ENCODE data around the gene PMFBP1. TPM values are rescaled to one million over a fixed set of nuclear protein-coding genes. Genes with fewer than 3 reads are reported as not detected.

The PMFBP1 gene
- total RNA-seq, 2 experiments from 2014 or later, result 0.64 to 0.88 TPM

GRCh38 chr16:72128701-72129100 lies 43.3 kb downstream of the PMFBP1 start:
- ATAC-seq (no peak), DNase-seq (no peak)
- H3K9me3 Mint-ChIP-seq (ENCODE audit: low read depth), result no peaks in the 10 kb centered on the region
- H3K27me3 Mint-ChIP-seq, result no peaks in the 10 kb centered on the region
- ChIA-PET POLR2A (no interaction called here), CTCF (interaction anchor here (0.9 to 1.6 kb wide), 2 partner anchors 10 to 338 kb away, joined by 4 to 5 read pairs; no protein-coding TSS in a partner anchor)
- H3K4me1 Mint-ChIP-seq, result peaks cover 3% of the 10 kb centered on the region
- H3K4me3 Mint-ChIP-seq, result no peak overlapping the region
- H3K36me3 Mint-ChIP-seq (ENCODE audit: low read depth), result no peaks in the 10 kb centered on the region
- intact Hi-C loops (cut with DNase I, micrococcal nuclease), result loop anchor here (10.0 kb wide), 3 partner anchors 116 to 1826 kb away; no protein-coding TSS in a partner anchor
- H3K27ac Mint-ChIP-seq, result no peak overlapping the region

- Mint-ChIP-seq H3K36me3 (ENCODE audit: low read depth) (no peaks in the 10 kb centered on the region), H3K27ac (no peak overlapping the region), H3K4me1 (peaks cover 3% of the 10 kb centered on the region), H3K4me3 (no peak overlapping the region), H3K27me3 (no peaks in the 10 kb centered on the region), H3K9me3 (ENCODE audit: low read depth) (no peaks in the 10 kb centered on the region)
- intact Hi-C loops (cut with DNase I, micrococcal nuclease), result loop anchor here (10.0 kb wide), 3 partner anchors 118 to 1828 kb away; no protein-coding TSS in a partner anchor
- CTCF ChIA-PET, result interaction anchor here (0.6 to 1.6 kb wide), 3 partner anchors 16 to 1836 kb away, joined by 3 to 6 read pairs (median 3); no protein-coding TSS in a partner anchor
- no peak for ATAC-seq
- POLR2A ChIA-PET, result no interaction called here
- DNase-seq, result no peak
Observed at GRCh38 chr16:72126429-72126765, 45.6 kb downstream of the PMFBP1 start.

- Mint-ChIP-seq H3K4me1 (peaks cover 3% of the 10 kb centered on the region), H3K9me3 (ENCODE audit: low read depth) (no peaks in the 10 kb centered on the region), H3K36me3 (ENCODE audit: low read depth) (no peaks in the 10 kb centered on the region), H3K27ac (no peak overlapping the region), H3K4me3 (no peak overlapping the region), H3K27me3 (no peaks in the 10 kb centered on the region)
- ChIA-PET POLR2A (no interaction called here), CTCF (interaction anchor here (0.6 to 1.8 kb wide), 14 partner anchors 10 to 1837 kb away, joined by 3 to 11 read pairs (median 3); no protein-coding TSS in a partner anchor)
- ATAC-seq (no peak), DNase-seq (no peak)
- intact Hi-C loops (cut with DNase I, micrococcal nuclease), result loop anchor here (1.0 to 10.0 kb wide), 5 partner anchors 119 to 1829 kb away; no protein-coding TSS in a partner anchor
Observed at GRCh38 chr16:72125635-72126428, 46.1 kb downstream of the PMFBP1 start.

- intact Hi-C loops (cut with DNase I, micrococcal nuclease), result loop anchor here (1.0 to 10.0 kb wide), 5 partner anchors 120 to 1830 kb away; no protein-coding TSS in a partner anchor
- ATAC-seq, result peak; percentile 77
- POLR2A ChIA-PET, result no interaction called here
- peaks cover 3% of the 10 kb centered on the region for H3K4me1 Mint-ChIP-seq
- H3K9me3 Mint-ChIP-seq (ENCODE audit: low read depth), result no peaks in the 10 kb centered on the region
- no peak overlapping the region for H3K4me3 Mint-ChIP-seq
- DNase-seq, result peak; percentile 82
- CTCF ChIA-PET, result interaction anchor here (0.6 to 1.8 kb wide), 22 partner anchors 8 to 1044 kb away, joined by 3 to 11 read pairs (median 3); partner anchors contain the start of gene DHX38
- no peak overlapping the region for H3K27ac Mint-ChIP-seq
- no peaks in the 10 kb centered on the region for H3K27me3 Mint-ChIP-seq
- H3K36me3 Mint-ChIP-seq (ENCODE audit: low read depth), result no peaks in the 10 kb centered on the region
Observed at GRCh38 chr16:72124761-72125634, 47.0 kb downstream of the PMFBP1 start.

- no peak overlapping the region for H3K4me3 Mint-ChIP-seq
- no peaks in the 10 kb centered on the region for H3K27me3 Mint-ChIP-seq
- no peaks in the 10 kb centered on the region for H3K9me3 Mint-ChIP-seq (ENCODE audit: low read depth)
- ATAC-seq, result no peak
- intact Hi-C loops (cut with DNase I, micrococcal nuclease), result loop anchor here (2.0 to 10.0 kb wide), 4 partner anchors 121 to 1831 kb away; no protein-coding TSS in a partner anchor
- ChIA-PET POLR2A (no interaction called here), CTCF (interaction anchor here (0.6 to 1.8 kb wide), 14 partner anchors 9 to 708 kb away, joined by 3 to 11 read pairs (median 3); no protein-coding TSS in a partner anchor)
- no peak overlapping the region for H3K27ac Mint-ChIP-seq
- no peaks in the 10 kb centered on the region for H3K36me3 Mint-ChIP-seq (ENCODE audit: low read depth)
- H3K4me1 Mint-ChIP-seq, result peaks cover 3% of the 10 kb centered on the region
- DNase-seq, result no peak
Observed at GRCh38 chr16:72124148-72124547, 47.8 kb downstream of the PMFBP1 start.

- Mint-ChIP-seq H3K4me3 (no peak overlapping the region), H3K27me3 (no peaks in the 10 kb centered on the region), H3K4me1 (peaks cover 3% of the 10 kb centered on the region), H3K27ac (no peak overlapping the region), H3K36me3 (ENCODE audit: low read depth) (no peaks in the 10 kb centered on the region), H3K9me3 (ENCODE audit: low read depth) (no peaks in the 10 kb centered on the region)
- no peak for DNase-seq
- intact Hi-C loops (cut with DNase I, micrococcal nuclease), result loop anchor here (10.0 kb wide), 3 partner anchors 121 to 1831 kb away; no protein-coding TSS in a partner anchor
- no peak for ATAC-seq
- ChIA-PET CTCF (interaction anchor here (0.8 to 1.2 kb wide), 3 partner anchors 12 to 162 kb away, joined by 3 read pairs; partner anchors contain the start of gene PMFBP1), POLR2A (no interaction called here)
Observed at GRCh38 chr16:72123426-72123825, 48.5 kb downstream of the PMFBP1 start.

- no peaks in the 10 kb centered on the region for H3K36me3 Mint-ChIP-seq (ENCODE audit: low read depth)
- peaks cover 3% of the 10 kb centered on the region for H3K4me1 Mint-ChIP-seq
- no peak overlapping the region for H3K27ac Mint-ChIP-seq
- intact Hi-C loops (cut with DNase I, micrococcal nuclease), result loop anchor here (10.0 kb wide), 3 partner anchors 122 to 1832 kb away; no protein-coding TSS in a partner anchor
- no peaks in the 10 kb centered on the region for H3K9me3 Mint-ChIP-seq (ENCODE audit: low read depth)
- DNase-seq (no peak), ATAC-seq (no peak)
- H3K27me3 Mint-ChIP-seq, result no peaks in the 10 kb centered on the region
- POLR2A ChIA-PET, result no interaction called here
- H3K4me3 Mint-ChIP-seq, result no peak overlapping the region
- CTCF ChIA-PET, result interaction anchor here (0.7 to 1.1 kb wide), 3 partner anchors 11 to 257 kb away, joined by 3 read pairs; partner anchors contain the start of gene PMFBP1
Observed at GRCh38 chr16:72122916-72123315, 49.0 kb downstream of the PMFBP1 start.

GRCh38 chr16:72122308-72122707 lies 49.6 kb downstream of the PMFBP1 start:
- H3K36me3 Mint-ChIP-seq (ENCODE audit: low read depth), result no peaks in the 10 kb centered on the region
- intact Hi-C loops (cut with DNase I, micrococcal nuclease), result loop anchor here (10.0 kb wide), 3 partner anchors 122 to 1832 kb away; no protein-coding TSS in a partner anchor
- H3K4me1 Mint-ChIP-seq, result peaks cover 3% of the 10 kb centered on the region
- no peak for DNase-seq
- no peaks in the 10 kb centered on the region for H3K9me3 Mint-ChIP-seq (ENCODE audit: low read depth)
- no peaks in the 10 kb centered on the region for H3K27me3 Mint-ChIP-seq
- CTCF ChIA-PET, result interaction anchor here (0.7 to 1.1 kb wide), 3 partner anchors 11 to 258 kb away, joined by 3 read pairs; partner anchors contain the start of gene PMFBP1
- ATAC-seq, result no peak
- H3K27ac Mint-ChIP-seq, result no peak overlapping the region
- H3K4me3 Mint-ChIP-seq, result no peak overlapping the region
- POLR2A ChIA-PET, result no interaction called here

GRCh38 chr16:72120026-72120425 lies 51.9 kb downstream of the PMFBP1 start:
- Mint-ChIP-seq H3K36me3 (ENCODE audit: low read depth) (no peaks in the 10 kb centered on the region), H3K9me3 (ENCODE audit: low read depth) (no peaks in the 10 kb centered on the region), H3K27ac (no peak overlapping the region), H3K4me3 (no peak overlapping the region), H3K27me3 (no peaks in the 10 kb centered on the region), H3K4me1 (peaks cover 1% of the 10 kb centered on the region)
- ATAC-seq, result no peak
- POLR2A ChIA-PET, result no interaction called here
- CTCF ChIA-PET, result no interaction called here
- no peak for DNase-seq
- intact Hi-C loops (cut with DNase I, micrococcal nuclease), result loop anchor here (10.0 kb wide), 3 partner anchors 125 to 1835 kb away; no protein-coding TSS in a partner anchor

GRCh38 chr16:72113616-72113945 lies 58.4 kb downstream of the PMFBP1 start:
- H3K4me1 Mint-ChIP-seq, result no peaks in the 10 kb centered on the region
- ChIA-PET CTCF (interaction anchor here (0.9 kb wide), 1 partner anchor 11 kb away, joined by 6 read pairs; no protein-coding TSS in a partner anchor), POLR2A (no interaction called here)
- peaks cover 42% of the 10 kb centered on the region for H3K36me3 Mint-ChIP-seq (ENCODE audit: low read depth)
- intact Hi-C loops (cut with DNase I, micrococcal nuclease), result no loop called here
- DNase-seq (no peak), ATAC-seq (no peak)
- H3K27ac Mint-ChIP-seq, result no peak overlapping the region
- no peaks in the 10 kb centered on the region for H3K9me3 Mint-ChIP-seq (ENCODE audit: low read depth)
- no peaks in the 10 kb centered on the region for H3K27me3 Mint-ChIP-seq
- no peak overlapping the region for H3K4me3 Mint-ChIP-seq

Measured in activated CD4-positive, alpha-beta T cell treated with anti-CD3 and anti-CD28 coated beads for 36 hours (primary cell).